C4-2B (cell line): ENCODE measurements around the gene SEMA3C.

Experiments used
- H3K27ac ChIP-seq: fragments of 450-650 bp; 2 replicates; pipeline ENCODE4 v1.5.1; 2017
- CTCF ChIP-seq: fragments of 450-650 bp; conservative IDR thresholded peaks from 2 replicates; pipeline ENCODE4 v1.5.1; 2017; ENCODE audit warnings: mild to moderate bottlenecking
- ZFX ChIP-seq: fragments of 450-650 bp; IDR thresholded peaks from 2 replicates; pipeline ENCODE4 v1.6.1; 2017

SEMA3C gene

GRCh38 chr7:80827239-80827633, 91.6 kb downstream of the SEMA3C start:
- H3K27ac ChIP-seq, result no peak overlapping the region
- TF ChIP-seq CTCF (no peak), ZFX (no peak)

- no peak for TF ChIP-seq CTCF
- no peak for TF ChIP-seq ZFX
- H3K27ac ChIP-seq, result no peak overlapping the region
Observed at GRCh38 chr7:80826520-80827238, 92.2 kb downstream of the SEMA3C start.

GRCh38 chr7:80825499-80825898, 93.4 kb downstream of the SEMA3C start:
- TF ChIP-seq ZFX (no peak), CTCF (no peak)
- no peak overlapping the region for H3K27ac ChIP-seq

GRCh38 chr7:80824253-80824652, 94.6 kb downstream of the SEMA3C start:
- H3K27ac ChIP-seq, result no peak overlapping the region

GRCh38 chr7:80823057-80823456, 95.8 kb downstream of the SEMA3C start:
- no peak overlapping the region for H3K27ac ChIP-seq
- TF ChIP-seq CTCF (no peak), ZFX (no peak)

More at GRCh38 chr7:80824253-80824652, 94.6 kb downstream of the SEMA3C start:
- TF ChIP-seq CTCF (no peak), ZFX (no peak)

GRCh38 chr7:80821771-80822319, 97.0 kb downstream of the SEMA3C start:
- H3K27ac ChIP-seq, result no peak overlapping the region
- no peak for TF ChIP-seq ZFX
- TF ChIP-seq CTCF, result no peak

- no peak overlapping the region for H3K27ac ChIP-seq
- no peak for TF ChIP-seq ZFX
- TF ChIP-seq CTCF, result no peak
Observed at GRCh38 chr7:80819503-80819902, 99.3 kb downstream of the SEMA3C start.
